Activated CD8-positive, alpha-beta T cell treated with anti-CD3 and anti-CD28 coated beads for 36 hours (primary cell): Measurements from ENCODE around the gene SCP2D1. TPM values are rescaled to one million over a fixed set of nuclear protein-coding genes. Genes with fewer than 3 reads are reported as not detected.

ENCODE experiments used
- ATAC-seq: fragments of 200-7000 bp; cut with Tn5 transposase; one replicate; pipeline ENCODE4 v1.10.0; 2021; ENCODE audit warnings: mild to moderate bottlenecking, moderate library complexity
- CTCF ChIA-PET: fragments of 350-600 bp; sonication (Branson Sonifier 250); formaldehyde crosslinking; loops from one replicate; lab custom pipeline; 2021; ENCODE audit warnings: antibody characterized with exemption; lab: Charles Lee
- POLR2A ChIA-PET: fragments of 350-600 bp; sonication (Branson Sonifier 250); formaldehyde crosslinking; loops from one replicate; lab custom pipeline; 2021; ENCODE audit warnings: antibody characterized with exemption; lab: Charles Lee
- DNase-seq: peaks from one replicate; pipeline ENCODE4 v3.0.0-alpha.2; 2020
- H3K27ac Mint-ChIP-seq: one replicate; pipeline ENCODE4 v1.8.0; 2021; ENCODE audit warnings: mild to moderate bottlenecking, mixed read lengths
- H3K27me3 Mint-ChIP-seq: one replicate; pipeline ENCODE4 v1.8.0; 2021; ENCODE audit warnings: mixed read lengths
- H3K36me3 Mint-ChIP-seq: one replicate; pipeline ENCODE4 v1.8.0; 2021; ENCODE audit warnings: low read depth, mixed read lengths
- H3K4me1 Mint-ChIP-seq: one replicate; pipeline ENCODE4 v1.8.0; 2021; ENCODE audit warnings: low read depth, mixed read lengths
- H3K4me3 Mint-ChIP-seq: one replicate; pipeline ENCODE4 v1.8.0; 2021; ENCODE audit warnings: mild to moderate bottlenecking, moderate library complexity, mixed read lengths
- H3K9me3 Mint-ChIP-seq: one replicate; pipeline ENCODE4 v1.8.0; 2021; ENCODE audit warnings: mixed read lengths
- intact Hi-C: fragments of 100-400 bp; cut with micrococcal nuclease; formaldehyde crosslinking; loops from one replicate; pipeline ENCODE4 v1.10.0; 2022
- total RNA-seq, 2 experiments: library from RNA; stranded (reverse); gene quantifications; one replicate each; pipeline ENCODE4 v1.2.3, GENCODE V29; 2021
- TF ChIP-seq, protein P1 (sequence below): fragments of 200-600 bp; IDR thresholded peaks from one replicate; pipeline ENCODE4 v1.8.0; 2022; ENCODE audit warnings: antibody characterized with exemption, mild to moderate bottlenecking

Gene SCP2D1
- total RNA-seq, 2 experiments from 2014 or later = not detected

DNA sequence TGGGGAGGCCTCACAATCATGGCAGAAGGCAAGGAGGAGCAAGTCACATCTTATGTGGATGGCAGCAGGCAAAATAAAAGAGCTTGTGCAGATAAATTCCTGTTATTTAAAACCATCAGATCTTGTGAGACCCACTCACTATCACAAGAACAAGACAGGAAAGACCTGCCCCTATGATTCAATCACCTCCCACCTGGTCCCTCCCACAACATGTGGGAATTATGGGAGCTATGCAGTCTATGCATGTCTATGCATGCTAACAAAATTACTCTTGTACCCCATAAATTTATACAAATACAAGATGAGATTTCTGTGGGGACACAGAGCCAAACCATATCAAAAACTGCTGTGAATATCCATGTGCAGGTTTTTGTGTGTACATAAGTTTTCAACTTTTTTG is 25.6 kb upstream of the SCP2D1 start:
- DNase-seq (no peak), ATAC-seq (no peak)
- no peak overlapping the region for H3K4me3 Mint-ChIP-seq
- ChIA-PET POLR2A (no interaction called here), CTCF (no interaction called here)
- peaks cover 24% of the 10 kb centered on the region for H3K27me3 Mint-ChIP-seq
- no peak overlapping the region for H3K27ac Mint-ChIP-seq
- peaks cover 2% of the 10 kb centered on the region for H3K36me3 Mint-ChIP-seq
- peaks cover 2% of the 10 kb centered on the region for H3K9me3 Mint-ChIP-seq
- TF ChIP-seq, protein P1, sequence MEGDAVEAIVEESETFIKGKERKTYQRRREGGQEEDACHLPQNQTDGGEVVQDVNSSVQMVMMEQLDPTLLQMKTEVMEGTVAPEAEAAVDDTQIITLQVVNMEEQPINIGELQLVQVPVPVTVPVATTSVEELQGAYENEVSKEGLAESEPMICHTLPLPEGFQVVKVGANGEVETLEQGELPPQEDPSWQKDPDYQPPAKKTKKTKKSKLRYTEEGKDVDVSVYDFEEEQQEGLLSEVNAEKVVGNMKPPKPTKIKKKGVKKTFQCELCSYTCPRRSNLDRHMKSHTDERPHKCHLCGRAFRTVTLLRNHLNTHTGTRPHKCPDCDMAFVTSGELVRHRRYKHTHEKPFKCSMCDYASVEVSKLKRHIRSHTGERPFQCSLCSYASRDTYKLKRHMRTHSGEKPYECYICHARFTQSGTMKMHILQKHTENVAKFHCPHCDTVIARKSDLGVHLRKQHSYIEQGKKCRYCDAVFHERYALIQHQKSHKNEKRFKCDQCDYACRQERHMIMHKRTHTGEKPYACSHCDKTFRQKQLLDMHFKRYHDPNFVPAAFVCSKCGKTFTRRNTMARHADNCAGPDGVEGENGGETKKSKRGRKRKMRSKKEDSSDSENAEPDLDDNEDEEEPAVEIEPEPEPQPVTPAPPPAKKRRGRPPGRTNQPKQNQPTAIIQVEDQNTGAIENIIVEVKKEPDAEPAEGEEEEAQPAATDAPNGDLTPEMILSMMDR = no peak
- intact Hi-C loops = no loop called here
- H3K4me1 Mint-ChIP-seq = no peaks in the 10 kb centered on the region

DNA sequence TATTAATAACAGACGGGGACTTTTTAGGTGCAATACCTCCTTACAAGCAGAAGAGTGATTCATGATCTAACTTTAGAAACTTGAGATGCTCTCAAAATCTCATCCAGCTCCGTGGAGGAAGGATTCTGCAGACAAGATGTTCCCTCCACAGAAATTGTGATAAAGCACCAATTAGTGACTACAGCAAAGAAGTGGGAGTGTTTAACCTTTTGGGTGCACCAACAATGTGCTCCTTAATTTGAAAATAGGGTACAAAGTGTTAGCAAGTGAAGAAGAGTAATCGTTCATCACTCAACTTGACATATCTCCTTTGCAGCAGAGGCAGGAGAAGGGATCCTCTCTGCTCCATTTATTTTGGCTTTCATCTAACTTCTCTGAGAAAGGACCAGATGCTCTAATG is 22.8 kb upstream of the SCP2D1 start:
- TF ChIP-seq, protein P1 = no peak
- ATAC-seq = no peak
- Mint-ChIP-seq H3K9me3 (peaks cover 2% of the 10 kb centered on the region), H3K4me1 (peaks cover 13% of the 10 kb centered on the region), H3K36me3 (peaks cover 6% of the 10 kb centered on the region), H3K27ac (no peak overlapping the region), H3K4me3 (no peak overlapping the region), H3K27me3 (peaks cover 20% of the 10 kb centered on the region)
- intact Hi-C loops = no loop called here
- ChIA-PET CTCF (no interaction called here), POLR2A (no interaction called here)
- DNase-seq = no peak

DNA sequence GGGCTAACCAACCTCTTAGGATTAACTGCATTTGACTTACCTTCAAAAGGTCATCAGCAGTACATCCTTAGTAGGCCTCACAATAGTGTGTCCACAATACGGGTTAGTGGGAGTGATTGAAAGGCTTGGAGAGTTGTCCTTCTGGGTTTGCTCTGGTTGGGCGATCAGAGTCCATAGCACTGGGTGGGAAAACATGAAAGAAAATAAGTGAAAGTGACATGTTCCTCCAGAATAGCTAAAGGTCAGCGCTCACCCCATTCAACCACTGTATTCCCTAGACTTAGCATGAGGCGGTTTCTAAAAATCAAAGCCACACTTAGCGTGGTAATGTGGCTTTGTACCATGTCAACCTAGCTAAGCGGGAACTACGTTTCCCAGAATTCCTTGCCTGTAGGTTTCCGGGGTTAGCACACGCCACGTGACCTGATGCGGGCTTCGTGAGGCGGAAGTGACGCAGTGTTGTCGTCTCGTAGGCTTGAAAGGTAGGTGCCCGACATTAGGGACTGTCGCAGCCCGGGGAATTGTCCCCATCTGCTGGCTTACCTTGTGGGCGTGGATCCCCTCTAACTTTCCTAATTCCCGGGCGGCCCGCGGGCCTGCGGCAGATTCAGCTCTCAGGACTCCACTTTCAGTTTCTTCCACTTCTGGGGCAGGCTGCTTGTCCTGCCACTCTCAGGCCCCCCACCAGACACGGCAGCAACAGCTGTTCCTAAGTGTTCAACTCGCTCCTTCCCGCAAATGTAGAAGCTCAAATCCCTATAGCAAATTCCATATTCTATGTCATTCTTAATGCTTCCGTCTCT is 19.8 kb upstream of the SCP2D1 start:
- DNase-seq = peak; percentile 93
- Mint-ChIP-seq H3K4me3 (peak overlapping the region; percentile 89), H3K27ac (peak overlapping the region; percentile 96), H3K27me3 (peaks cover 8% of the 10 kb centered on the region), H3K4me1 (peaks cover 13% of the 10 kb centered on the region), H3K36me3 (peaks cover 6% of the 10 kb centered on the region), H3K9me3 (peaks cover 4% of the 10 kb centered on the region)
- peak; percentile 97 for ATAC-seq
- ChIA-PET POLR2A (interaction anchor here (0.7 to 1.3 kb wide), 4 partner anchors 10 to 328 kb away, joined by 3 to 4 read pairs (median 3); no protein-coding TSS in a partner anchor), CTCF (interaction anchor here (1.2 kb wide), 1 partner anchor 10 kb away, joined by 3 read pairs; no protein-coding TSS in a partner anchor)
- intact Hi-C loops = no loop called here
- TF ChIP-seq, protein P1 = no peak

GRCh38 chr20:18794428-18794787 is 19.2 kb upstream of the SCP2D1 start:
- H3K36me3 Mint-ChIP-seq = peaks cover 6% of the 10 kb centered on the region
- ChIA-PET POLR2A (interaction anchor here (0.7 to 1.3 kb wide), 4 partner anchors 10 to 328 kb away, joined by 3 to 4 read pairs (median 3); no protein-coding TSS in a partner anchor), CTCF (interaction anchor here (1.2 kb wide), 1 partner anchor 10 kb away, joined by 3 read pairs; no protein-coding TSS in a partner anchor)
- DNase-seq (no peak), ATAC-seq (no peak)
- peaks cover 8% of the 10 kb centered on the region for H3K27me3 Mint-ChIP-seq
- peaks cover 13% of the 10 kb centered on the region for H3K4me1 Mint-ChIP-seq
- TF ChIP-seq, protein P1 = no peak
- peaks cover 4% of the 10 kb centered on the region for H3K9me3 Mint-ChIP-seq
- peak overlapping the region; percentile 96 for H3K27ac Mint-ChIP-seq
- intact Hi-C loops = no loop called here
- H3K4me3 Mint-ChIP-seq = peak overlapping the region; percentile 89

GRCh38 chr20:18795366-18795765 is 18.2 kb upstream of the SCP2D1 start:
- POLR2A ChIA-PET = no interaction called here
- CTCF ChIA-PET = no interaction called here
- no peak overlapping the region for H3K27ac Mint-ChIP-seq
- no peak overlapping the region for H3K4me3 Mint-ChIP-seq
- ATAC-seq (no peak), DNase-seq (no peak)
- H3K27me3 Mint-ChIP-seq = peaks cover 5% of the 10 kb centered on the region
- H3K4me1 Mint-ChIP-seq = peaks cover 13% of the 10 kb centered on the region
- TF ChIP-seq, protein P1 = no peak
- peaks cover 4% of the 10 kb centered on the region for H3K9me3 Mint-ChIP-seq
- H3K36me3 Mint-ChIP-seq = peaks cover 6% of the 10 kb centered on the region
- intact Hi-C loops = no loop called here
